Stimulated activated naive CD8-positive, alpha-beta T cell treated with anti-CD3 and anti-CD28 coated beads, Interleukin-15, Interleukin-2, amounts not matched to agents 100 U/mL and 50 U/mL, for 24 hours (primary cell): ENCODE measurements around the gene GRIK2.
"Not testable (repeated sequence)": the region's sequence is repeated elsewhere in the genome, so short reads cannot be mapped to it uniquely, and the experiment has no call there.

Experiments used
- ATAC-seq: fragments of 150-1000 bp; cut with Tn5 transposase; one replicate; pipeline ENCODE4 v1.10.0; 2021
- DNase-seq: peaks from one replicate; pipeline ENCODE4 v3.0.0; 2021

The GRIK2 gene

DNA sequence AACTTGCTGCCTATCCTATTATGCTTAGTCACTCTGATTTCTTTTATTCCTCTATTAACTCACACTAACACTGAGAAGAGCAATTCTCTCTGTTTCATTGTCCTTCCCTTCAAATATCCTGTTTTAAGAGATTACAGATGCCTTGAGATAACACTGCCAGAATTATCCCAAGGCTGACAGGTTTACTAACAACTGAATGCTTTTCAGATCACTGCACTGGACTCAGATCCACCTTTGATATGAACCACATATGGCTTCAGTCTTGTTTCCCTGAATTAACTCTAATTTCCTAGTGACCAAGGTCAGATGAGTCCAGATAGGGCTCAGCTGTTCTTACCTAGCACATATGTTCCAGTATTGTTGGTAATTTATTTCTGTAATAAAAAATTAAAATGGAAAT is 633.1 kb downstream of the GRIK2 start:
- DNase-seq (no peak), ATAC-seq (no peak)

DNA sequence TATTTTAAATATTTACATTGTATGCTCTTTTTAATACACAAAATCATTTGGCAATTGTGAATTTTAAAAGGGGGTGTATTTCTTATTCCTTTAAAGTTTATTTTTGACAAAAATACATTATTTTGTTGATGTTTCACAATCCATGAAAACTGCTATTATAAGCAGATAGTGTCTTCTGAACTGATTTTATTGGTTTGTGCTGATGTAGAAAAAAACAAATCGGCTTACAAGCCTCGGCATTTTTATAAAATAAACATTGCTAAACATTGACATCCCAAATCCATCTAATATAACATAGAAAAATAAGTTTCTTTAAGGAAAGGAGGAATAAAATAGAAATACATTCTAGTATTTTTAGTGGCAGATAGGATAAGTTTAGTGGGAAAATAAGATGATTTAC is 634.7 kb downstream of the GRIK2 start:
- ATAC-seq = no peak
- DNase-seq = no peak

DNA sequence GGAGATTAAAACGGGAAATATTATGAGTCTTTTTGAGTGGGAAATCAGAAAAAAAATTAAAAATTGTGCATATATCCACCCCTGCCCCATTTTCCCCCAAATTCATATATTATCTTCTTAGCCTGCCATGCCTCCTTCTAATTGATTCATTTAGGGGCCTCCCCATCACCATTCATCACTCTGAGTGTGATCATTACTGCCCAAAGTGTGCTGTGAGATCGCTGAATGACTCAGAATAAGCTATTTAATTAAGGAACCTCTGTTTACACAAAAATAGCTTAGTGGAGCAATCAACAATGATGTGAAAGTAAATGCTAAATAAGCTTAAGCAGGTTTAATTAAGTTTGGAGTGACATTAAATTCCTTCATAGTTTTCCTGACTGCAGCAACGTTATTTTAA is 645.5 kb downstream of the GRIK2 start:
- DNase-seq (no peak), ATAC-seq (no peak)

DNA sequence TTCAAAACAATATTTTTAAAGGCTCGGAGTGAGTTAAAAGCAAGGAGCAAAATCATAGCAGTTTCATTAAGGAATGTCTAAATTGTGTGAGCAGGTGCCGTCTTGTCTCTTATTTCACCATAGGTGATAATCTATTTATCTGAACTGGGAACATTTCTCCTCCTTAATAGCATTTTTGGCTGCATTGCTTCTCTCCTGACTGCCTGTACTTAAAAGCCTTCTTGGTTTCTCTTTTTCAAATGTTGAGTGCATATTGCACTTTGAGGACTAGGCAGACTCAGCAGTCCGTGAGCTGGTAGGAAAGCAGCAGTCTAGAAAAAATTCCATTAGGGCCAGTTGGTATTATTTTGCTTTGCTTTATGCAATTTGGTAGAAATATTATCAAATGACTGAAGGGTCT is 645.9 kb downstream of the GRIK2 start:
- no peak for ATAC-seq
- DNase-seq = no peak

DNA sequence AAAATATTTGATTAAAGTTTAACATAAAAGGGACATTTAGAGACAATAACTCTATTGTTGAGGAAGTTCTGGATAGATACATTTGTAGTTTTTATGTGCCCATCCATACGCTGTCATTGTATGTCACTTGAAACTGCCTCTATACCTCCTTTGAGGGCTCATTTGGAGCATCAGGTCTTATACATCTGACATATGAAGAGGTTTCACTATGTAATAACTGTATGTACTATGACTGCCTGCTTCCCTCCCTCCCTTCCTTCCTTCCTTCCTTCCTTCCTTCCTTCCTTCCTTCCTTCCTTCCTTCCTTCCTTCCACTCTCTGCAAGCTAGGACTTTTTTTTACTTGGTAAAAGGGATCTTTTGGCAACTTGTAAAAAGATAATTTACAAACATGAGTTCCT is 657.5 kb downstream of the GRIK2 start:
- no peak for ATAC-seq
- DNase-seq = no peak

DNA sequence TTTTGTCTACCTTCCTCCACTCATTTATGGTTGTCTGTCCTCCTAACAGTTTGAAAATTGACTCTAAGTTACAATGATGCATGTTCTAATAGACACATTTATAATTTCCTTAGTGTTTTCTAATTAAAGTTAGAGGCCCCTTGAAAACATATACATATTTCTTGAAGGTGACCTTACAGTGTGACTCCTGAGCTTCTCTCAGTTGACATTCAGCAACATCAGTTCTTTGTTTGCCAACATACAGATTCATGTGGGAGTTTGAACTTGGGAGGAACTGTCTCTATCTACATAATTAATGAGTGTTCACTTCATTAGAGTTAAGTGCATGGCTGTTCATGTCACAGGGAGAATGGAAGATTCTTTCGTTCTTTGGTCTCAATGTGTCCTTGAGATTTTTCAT is 658.2 kb downstream of the GRIK2 start:
- ATAC-seq (no peak), DNase-seq (no peak)

DNA sequence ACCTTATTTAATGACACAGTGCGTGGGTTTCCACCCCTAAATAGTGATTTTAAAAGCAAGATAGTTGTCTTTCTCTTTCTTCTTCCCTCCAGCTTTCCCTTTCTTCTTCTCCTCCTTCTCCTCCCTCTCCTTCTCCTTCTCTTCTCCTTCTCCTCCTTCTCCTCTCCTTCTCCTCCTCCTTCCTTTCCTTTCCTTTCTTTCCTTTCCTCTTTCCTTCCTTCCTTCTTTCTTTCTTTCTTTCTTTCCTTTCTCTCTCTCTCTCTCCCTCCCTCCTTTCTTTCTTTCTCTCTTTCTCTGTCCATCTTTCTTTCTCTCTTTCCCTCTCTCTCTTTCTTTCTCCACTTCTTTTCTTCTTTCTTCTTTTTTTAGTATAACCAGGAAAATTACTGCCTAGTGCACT is 670.6 kb downstream of the GRIK2 start:
- no peak for DNase-seq
- no peak for ATAC-seq

DNA sequence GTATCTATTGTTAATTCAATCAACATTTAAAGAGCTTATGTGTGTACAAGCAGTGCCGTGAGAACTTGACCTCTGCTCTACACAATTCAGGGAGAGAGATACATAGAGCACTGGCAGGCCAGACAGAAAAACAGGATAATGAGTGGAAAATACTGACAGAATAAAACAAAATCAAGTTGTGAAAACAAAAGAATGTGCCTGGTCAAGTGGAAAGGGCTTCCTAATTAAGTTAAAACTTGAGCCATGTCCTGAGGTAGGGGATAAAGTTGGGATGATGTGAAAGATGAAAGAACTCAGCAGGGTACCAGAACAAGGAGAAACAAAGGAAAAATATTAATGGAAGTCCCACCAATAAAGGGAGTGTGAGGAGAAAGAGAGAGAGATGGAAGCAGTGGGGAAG is 672.8 kb downstream of the GRIK2 start:
- DNase-seq (no peak), ATAC-seq (no peak)

DNA sequence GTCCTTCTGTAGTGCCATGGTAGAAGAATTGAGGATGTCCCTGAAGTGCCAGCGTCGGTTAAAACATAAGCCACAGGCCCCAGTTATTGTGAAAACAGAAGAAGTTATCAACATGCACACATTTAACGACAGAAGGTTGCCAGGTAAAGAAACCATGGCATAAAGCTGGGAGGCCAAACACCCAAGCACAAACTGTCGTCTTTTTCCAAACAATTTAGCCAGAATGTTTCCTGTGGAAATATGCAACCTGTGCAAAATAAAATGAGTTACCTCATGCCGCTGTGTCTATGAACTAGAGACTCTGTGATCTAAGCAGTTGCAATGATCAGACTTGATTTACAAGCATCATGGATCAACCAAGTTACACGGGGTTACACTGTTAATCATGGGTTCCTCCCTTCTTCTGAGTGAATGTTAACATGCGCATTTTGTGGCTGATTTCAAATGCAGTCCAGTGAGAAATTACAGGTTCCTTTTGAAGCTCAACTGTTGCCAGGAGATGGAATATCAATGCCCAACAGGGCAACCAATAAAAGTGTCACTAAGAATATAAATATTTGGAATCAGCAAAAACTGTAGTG is 674.9 kb downstream of the GRIK2 start:
- ATAC-seq = no peak
- no peak for DNase-seq

DNA sequence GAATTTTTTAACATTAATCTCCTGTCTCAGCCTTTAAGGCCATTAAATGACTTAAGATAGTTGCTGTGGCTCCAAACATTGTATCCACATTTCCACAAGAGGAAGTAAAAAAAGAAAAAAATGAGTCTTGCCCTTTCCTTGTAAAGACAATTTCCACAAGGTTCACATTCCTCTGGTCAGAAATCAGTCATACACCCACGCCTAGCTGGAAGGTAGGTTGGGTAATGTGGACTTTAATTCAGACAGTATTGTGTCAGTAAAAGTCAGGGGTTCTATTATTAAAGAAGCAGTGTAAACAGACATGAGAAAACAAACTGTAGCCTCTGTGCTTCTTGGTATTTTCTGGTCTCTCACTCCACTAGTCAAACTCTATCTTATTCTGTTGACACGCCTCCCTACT is 682.0 kb downstream of the GRIK2 start:
- DNase-seq (no peak), ATAC-seq (no peak)

DNA sequence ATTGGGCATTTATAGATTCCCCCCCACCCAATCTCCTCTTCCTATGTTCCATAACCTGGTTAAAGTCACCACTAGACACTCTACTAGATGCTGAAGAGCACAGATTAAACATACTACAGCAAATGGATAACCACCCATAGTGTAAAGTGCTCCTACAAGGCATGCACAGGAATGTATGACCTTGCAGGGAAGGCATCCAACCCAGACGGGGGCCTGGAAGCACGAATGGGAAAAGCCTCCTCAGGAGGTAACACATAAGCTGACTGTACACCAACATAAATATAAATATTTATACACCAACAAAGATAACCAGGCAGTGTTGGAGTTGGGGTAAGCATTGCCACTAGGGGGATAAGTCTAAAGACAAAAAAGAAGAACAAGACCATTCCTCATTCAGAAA is 691.7 kb downstream of the GRIK2 start:
- no peak for DNase-seq

DNA sequence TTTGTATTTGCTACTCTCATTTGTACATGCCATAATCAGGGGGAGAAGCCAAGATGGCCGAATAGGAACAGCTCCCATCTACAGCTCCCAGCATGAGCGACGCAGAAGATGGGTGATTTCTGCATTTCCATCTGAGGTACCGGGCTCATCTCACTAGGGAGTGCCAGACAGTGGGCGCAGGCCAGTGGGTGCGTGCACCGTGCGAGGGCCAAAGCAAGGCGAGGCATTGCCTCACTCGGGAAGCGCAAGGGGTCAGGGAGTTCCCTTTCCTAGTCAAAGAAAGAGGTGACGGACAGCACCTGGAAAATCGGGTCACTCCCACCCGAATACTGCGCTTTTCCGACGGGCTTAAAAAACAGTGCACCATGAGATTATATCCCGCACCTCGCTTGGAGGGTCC is 694.7 kb downstream of the GRIK2 start:
- ATAC-seq, DNase-seq: not testable (repeated sequence)

More for the DNA sequence above, 691.7 kb downstream of the GRIK2 start:
- ATAC-seq = no peak

DNA sequence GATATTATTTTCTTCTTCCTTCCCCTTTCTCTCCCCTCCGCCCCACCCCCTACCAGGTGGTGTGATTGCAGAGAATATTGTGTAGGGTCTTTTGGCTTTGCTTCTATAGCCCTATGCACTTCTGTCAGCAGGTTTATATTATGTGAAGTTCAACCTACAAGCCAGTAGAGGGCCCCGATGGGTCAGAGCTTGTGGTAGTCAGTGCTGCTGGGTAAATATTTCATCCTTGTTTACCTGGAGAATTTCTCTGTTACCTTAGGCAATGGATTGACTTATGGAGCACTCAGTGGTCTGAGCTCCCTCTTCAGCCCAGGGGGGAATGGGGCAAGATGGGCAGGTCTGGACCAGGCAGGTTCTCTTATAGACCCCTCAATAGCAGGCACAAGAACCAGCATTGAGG is 720.9 kb downstream of the GRIK2 start:
- no peak for ATAC-seq
- DNase-seq = no peak

DNA sequence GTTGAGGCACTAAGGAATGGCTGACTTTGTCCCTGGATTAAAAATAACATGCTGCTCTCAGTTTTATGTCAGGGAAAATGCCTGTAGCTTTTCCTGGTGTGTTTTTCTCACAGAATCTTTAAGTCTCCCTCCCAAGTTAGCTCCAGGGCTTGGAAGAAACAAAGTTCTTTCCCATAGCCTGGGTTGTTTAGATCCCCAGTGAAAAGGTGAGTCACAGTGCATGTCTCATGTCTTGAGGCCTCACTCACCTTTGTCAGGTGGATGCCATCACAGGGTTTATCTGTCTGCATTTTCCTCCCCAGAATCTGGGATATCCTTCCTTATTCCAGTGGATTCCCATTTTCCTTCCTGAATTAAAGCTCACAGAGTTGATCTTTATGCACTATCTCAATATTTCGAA is 722.4 kb downstream of the GRIK2 start:
- no peak for ATAC-seq
- DNase-seq = no peak

DNA sequence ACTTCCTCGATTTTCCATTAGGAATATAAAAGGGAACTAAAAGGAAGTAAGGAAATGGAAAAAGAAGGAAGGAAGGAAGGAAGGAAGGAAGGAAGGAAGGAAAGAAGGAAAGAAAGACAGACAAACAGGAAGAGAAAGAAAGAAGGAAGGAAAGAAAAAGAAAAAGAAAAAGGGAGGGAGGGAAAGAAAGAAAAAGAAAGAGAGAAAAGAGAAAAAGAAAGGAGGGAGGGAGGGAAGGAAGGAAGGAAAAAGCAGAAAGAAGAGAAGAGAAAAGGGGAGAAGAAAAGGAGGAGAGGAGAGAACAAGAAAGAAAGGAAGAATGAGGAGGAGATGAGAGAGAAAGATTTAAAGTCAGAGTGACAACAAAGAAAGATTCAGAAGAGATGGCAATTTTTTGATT is 724.5 kb downstream of the GRIK2 start:
- no peak for ATAC-seq
- no peak for DNase-seq
